Left ventricle myocardium inferior (tissue), 1 donor: Measurements from ENCODE around the gene DYSF. TPM values are rescaled to one million over a fixed set of nuclear protein-coding genes. Genes with fewer than 3 reads are reported as not detected.

ENCODE experiments used
- DNase-seq: peaks from one replicate; pipeline ENCODE4 v3.0.0-alpha.2; 2020
- H3K27ac ChIP-seq: fragments of 200-600 bp; replicated peaks from 2 replicates; pipeline ENCODE4 v1.8.0; 2021
- H3K27me3 ChIP-seq: fragments of 200-600 bp; 2 replicates; pipeline ENCODE4 v1.8.0; 2021; ENCODE audit warnings: low read depth
- H3K36me3 ChIP-seq: fragments of 200-600 bp; 2 replicates; pipeline ENCODE4 v1.8.0; 2021
- H3K4me1 ChIP-seq: fragments of 200-600 bp; 2 replicates; pipeline ENCODE4 v1.8.0; 2021
- H3K4me3 ChIP-seq: fragments of 200-600 bp; 2 replicates; pipeline ENCODE4 v1.8.0; 2021; ENCODE audit warnings: mild to moderate bottlenecking, moderate library complexity
- H3K9me3 ChIP-seq: fragments of 200-600 bp; replicated peaks from 2 replicates; pipeline ENCODE4 v1.8.0; 2021
- intact Hi-C: fragments of 100-400 bp; cut with micrococcal nuclease; formaldehyde crosslinking; loops from one replicate; pipeline ENCODE4 v1.11.0; 2022
- total RNA-seq: library from RNA; stranded (reverse); fragmentation: NEBNext Ultra II Directional; extraction: Animal tissue kit (Norgen Biotek cat#: 25700); gene quantifications from one replicate; pipeline ENCODE4 v1.2.1, GENCODE V29; 2021
- TF ChIP-seq, protein P1 (sequence below): fragments of 200-600 bp; IDR thresholded peaks from 2 replicates; pipeline ENCODE4 v1.8.0; 2021; ENCODE audit warnings: antibody characterized with exemption, mild to moderate bottlenecking, borderline replicate concordance
- donor health status: DM: no; HTN: yes; CAD: no; lungs with severe emphysema.

Gene DYSF
- total RNA-seq, 1 donor from 2014 or later, result 48.2 TPM

- intact Hi-C loops, result no loop called here
- no peak overlapping the region for H3K27ac ChIP-seq
- no peak for DNase-seq
Measured at GRCh38 chr2:71697106-71698004, 244.0 kb downstream of the DYSF start.

GRCh38 chr2:71699428-71699827 is 246.1 kb downstream of the DYSF start:
- Histone ChIP-seq H3K27me3 (no peaks in the 10 kb centered on the region), H3K4me1 (peaks cover 47% of the 10 kb centered on the region), H3K9me3 (no peaks in the 10 kb centered on the region), H3K4me3 (no peak overlapping the region), H3K36me3 (no peaks in the 10 kb centered on the region), H3K27ac (no peak overlapping the region)
- TF ChIP-seq, protein P1, sequence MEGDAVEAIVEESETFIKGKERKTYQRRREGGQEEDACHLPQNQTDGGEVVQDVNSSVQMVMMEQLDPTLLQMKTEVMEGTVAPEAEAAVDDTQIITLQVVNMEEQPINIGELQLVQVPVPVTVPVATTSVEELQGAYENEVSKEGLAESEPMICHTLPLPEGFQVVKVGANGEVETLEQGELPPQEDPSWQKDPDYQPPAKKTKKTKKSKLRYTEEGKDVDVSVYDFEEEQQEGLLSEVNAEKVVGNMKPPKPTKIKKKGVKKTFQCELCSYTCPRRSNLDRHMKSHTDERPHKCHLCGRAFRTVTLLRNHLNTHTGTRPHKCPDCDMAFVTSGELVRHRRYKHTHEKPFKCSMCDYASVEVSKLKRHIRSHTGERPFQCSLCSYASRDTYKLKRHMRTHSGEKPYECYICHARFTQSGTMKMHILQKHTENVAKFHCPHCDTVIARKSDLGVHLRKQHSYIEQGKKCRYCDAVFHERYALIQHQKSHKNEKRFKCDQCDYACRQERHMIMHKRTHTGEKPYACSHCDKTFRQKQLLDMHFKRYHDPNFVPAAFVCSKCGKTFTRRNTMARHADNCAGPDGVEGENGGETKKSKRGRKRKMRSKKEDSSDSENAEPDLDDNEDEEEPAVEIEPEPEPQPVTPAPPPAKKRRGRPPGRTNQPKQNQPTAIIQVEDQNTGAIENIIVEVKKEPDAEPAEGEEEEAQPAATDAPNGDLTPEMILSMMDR, result no peak
- DNase-seq, result no peak
- intact Hi-C loops, result no loop called here

More at GRCh38 chr2:71697106-71698004, 244.0 kb downstream of the DYSF start:
- TF ChIP-seq, protein P1, result no peak
- no peaks in the 10 kb centered on the region for H3K36me3 ChIP-seq
- no peak overlapping the region for H3K4me3 ChIP-seq
- peaks cover 30% of the 10 kb centered on the region for H3K4me1 ChIP-seq
- no peaks in the 10 kb centered on the region for H3K27me3 ChIP-seq
- H3K9me3 ChIP-seq, result no peaks in the 10 kb centered on the region

DNA sequence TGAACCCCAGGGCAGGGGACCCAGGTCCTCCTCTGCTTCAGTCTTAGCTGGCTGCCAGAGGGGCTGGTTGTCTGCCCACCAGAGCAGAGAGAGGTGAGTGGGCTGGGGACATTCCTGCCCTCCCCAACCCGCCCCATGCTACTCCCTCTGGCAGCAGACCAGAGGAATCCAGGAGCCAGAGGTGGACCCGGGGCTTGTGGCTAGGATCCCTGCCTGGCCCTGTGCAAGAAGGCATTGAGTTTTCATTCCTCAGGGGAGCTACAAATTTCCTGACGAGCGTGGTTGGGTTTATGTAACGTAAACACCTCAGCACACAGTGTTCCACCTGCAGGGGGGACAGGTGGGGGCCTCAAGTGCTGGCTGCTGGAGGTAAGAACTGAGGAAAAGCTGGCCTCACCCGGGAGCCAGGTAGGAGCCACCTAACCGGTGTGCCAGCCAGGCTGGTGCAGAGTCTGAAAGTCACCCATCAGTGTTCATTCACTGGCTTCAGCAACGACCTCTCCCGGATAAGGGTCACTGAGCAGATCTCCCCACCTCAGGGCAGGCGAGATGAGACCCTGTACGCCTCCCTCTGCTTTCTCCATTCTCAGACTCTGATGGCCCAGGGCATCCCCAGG is 246.8 kb downstream of the DYSF start:
- Histone ChIP-seq H3K4me3 (no peak overlapping the region), H3K4me1 (peaks cover 54% of the 10 kb centered on the region), H3K36me3 (no peaks in the 10 kb centered on the region), H3K27me3 (no peaks in the 10 kb centered on the region), H3K9me3 (no peaks in the 10 kb centered on the region), H3K27ac (peak overlapping the region; percentile 92)
- TF ChIP-seq, protein P1, result no peak
- no peak for DNase-seq
- intact Hi-C loops, result no loop called here

GRCh38 chr2:71700658-71701397 is 247.5 kb downstream of the DYSF start:
- intact Hi-C loops, result no loop called here

More at GRCh38 chr2:71700658-71701397, 247.5 kb downstream of the DYSF start:
- Histone ChIP-seq H3K36me3 (no peaks in the 10 kb centered on the region), H3K9me3 (no peaks in the 10 kb centered on the region), H3K27ac (peak overlapping the region; percentile 92), H3K27me3 (no peaks in the 10 kb centered on the region), H3K4me1 (peaks cover 61% of the 10 kb centered on the region), H3K4me3 (no peak overlapping the region)
- TF ChIP-seq, protein P1, result no peak
- DNase-seq, result peak; percentile 84
